ENCODE measurements around the gene MMD2. TPM values are rescaled to one million over a fixed set of nuclear protein-coding genes. Genes with fewer than 3 reads are reported as not detected.
A peak's percentile ranks its signal among the peaks of the same experiment; 100 is the strongest.

MMD2 gene
- total and polyA plus RNA-seq, 2 donors (not counting 1 experiment from before 2014, with no cell fraction given), result not detected

DNA sequence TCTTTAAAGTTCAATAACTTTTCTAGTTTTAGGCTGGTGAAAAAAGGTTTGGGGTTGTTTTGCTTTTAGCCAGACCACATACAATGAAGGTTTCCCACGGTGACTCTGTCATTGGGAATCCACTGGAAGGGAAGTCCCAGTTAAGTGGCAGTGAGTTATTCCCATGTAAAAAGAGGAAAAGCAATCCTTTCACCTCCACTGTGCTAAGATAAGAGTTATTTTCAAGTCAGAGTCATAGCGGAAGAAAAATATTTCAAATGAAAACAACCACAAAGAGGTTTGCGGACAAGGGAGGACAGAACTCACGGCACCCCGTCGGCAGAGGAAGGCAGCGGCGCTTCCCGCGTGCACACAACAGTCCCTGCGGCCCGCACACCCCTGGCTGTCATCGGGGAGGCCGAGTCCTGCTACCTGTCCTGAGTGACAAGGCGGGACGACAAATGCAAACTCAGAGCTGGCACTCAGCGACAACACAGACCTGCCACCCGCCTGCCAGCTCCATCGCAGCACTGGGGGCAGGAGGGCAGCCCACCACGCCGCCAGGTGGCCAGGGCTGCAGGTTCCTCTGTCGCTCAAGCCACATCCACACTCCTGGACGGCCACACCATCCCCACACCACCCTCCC lies 87.8 kb downstream of the MMD2 start:
- Histone ChIP-seq H3K9me3 (ENCODE audit: control insufficient read depth, insufficient read depth, low read depth, low read length) (no peaks in the 10 kb centered on the region), H3K79me2 (ENCODE audit: control insufficient read depth, insufficient read depth, low read length) (no peaks in the 10 kb centered on the region), H3K36me3 (ENCODE audit: control insufficient read depth, insufficient read depth, low read length) (no peaks in the 10 kb centered on the region), H3K27me3 (ENCODE audit: control insufficient read depth, insufficient read depth, low read length) (no peaks in the 10 kb centered on the region), H3K4me3 (replicated peaks in 1 of 4; ENCODE audit: control extremely low read depth in 1 of 4, insufficient read depth in 1 of 4, low read depth in 3 of 4, low read length in 4 of 4) (no peak overlapping the region), H3K4me2 (ENCODE audit: extremely low read depth, insufficient read depth, low read length) (no peak overlapping the region), H3K4me1 (ENCODE audit: control insufficient read depth, extremely low read depth, insufficient read depth, low read length) (no peaks in the 10 kb centered on the region), H4K20me1 (ENCODE audit: control insufficient read depth, extremely low read depth, insufficient read depth, low read length) (no peaks in the 10 kb centered on the region), H3K9ac (ENCODE audit: insufficient read depth, low read length) (no peak overlapping the region), H2AFZ (ENCODE audit: low read length) (no peak overlapping the region), H3K27ac (ENCODE audit: insufficient read depth, low read length) (no peak overlapping the region)
- no peak for TF ChIP-seq EZH2 (IDR thresholded peaks at IDR 0.05; ENCODE audit: low read length, missing control alignments)
- TF ChIP-seq, protein P1, sequence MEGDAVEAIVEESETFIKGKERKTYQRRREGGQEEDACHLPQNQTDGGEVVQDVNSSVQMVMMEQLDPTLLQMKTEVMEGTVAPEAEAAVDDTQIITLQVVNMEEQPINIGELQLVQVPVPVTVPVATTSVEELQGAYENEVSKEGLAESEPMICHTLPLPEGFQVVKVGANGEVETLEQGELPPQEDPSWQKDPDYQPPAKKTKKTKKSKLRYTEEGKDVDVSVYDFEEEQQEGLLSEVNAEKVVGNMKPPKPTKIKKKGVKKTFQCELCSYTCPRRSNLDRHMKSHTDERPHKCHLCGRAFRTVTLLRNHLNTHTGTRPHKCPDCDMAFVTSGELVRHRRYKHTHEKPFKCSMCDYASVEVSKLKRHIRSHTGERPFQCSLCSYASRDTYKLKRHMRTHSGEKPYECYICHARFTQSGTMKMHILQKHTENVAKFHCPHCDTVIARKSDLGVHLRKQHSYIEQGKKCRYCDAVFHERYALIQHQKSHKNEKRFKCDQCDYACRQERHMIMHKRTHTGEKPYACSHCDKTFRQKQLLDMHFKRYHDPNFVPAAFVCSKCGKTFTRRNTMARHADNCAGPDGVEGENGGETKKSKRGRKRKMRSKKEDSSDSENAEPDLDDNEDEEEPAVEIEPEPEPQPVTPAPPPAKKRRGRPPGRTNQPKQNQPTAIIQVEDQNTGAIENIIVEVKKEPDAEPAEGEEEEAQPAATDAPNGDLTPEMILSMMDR (conservative IDR thresholded peaks at IDR 0.05 in 1 of 2, IDR thresholded peaks at IDR 0.05 in 1 of 2; ENCODE audit: low read depth in 1 of 2, low read length in 2 of 2), result no peak
- peak in 1 of 2 donors; percentile 4 for DNase-seq (ENCODE audit: low read depth in 2 of 2)

DNA sequence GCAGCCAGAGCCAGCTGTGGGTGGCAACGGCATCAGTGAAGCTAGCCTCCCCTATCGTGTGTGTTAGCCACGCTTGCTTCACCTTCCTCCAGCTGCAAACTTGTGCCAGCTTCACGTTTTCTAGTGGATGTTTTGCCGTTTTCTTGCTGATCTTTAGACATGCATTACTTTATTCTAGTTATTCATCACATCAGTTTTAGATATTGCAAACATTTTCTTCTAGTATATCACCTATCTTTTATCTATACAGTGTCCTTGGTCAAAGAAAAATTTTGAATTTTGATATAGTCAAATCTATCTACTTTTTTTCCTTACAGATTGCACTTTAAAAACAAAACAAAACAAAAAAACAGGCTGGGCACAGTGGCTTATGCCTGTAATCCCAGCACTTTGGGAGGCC lies 90.5 kb downstream of the MMD2 start:
- no peaks in the 10 kb centered on the region for H3K79me2 ChIP-seq (ENCODE audit: control insufficient read depth, insufficient read depth, low read length)
- H3K4me1 ChIP-seq (ENCODE audit: control insufficient read depth, extremely low read depth, insufficient read depth, low read length), result no peaks in the 10 kb centered on the region
- no peak for DNase-seq (ENCODE audit: low read depth in 2 of 2)
- no peak overlapping the region for H3K4me2 ChIP-seq (ENCODE audit: extremely low read depth, insufficient read depth, low read length)
- no peak overlapping the region for H3K9ac ChIP-seq (ENCODE audit: insufficient read depth, low read length)
- no peak overlapping the region for H3K27ac ChIP-seq (ENCODE audit: insufficient read depth, low read length)
- H3K9me3 ChIP-seq (ENCODE audit: control insufficient read depth, insufficient read depth, low read depth, low read length), result no peaks in the 10 kb centered on the region
- H3K27me3 ChIP-seq (ENCODE audit: control insufficient read depth, insufficient read depth, low read length), result no peaks in the 10 kb centered on the region
- no peak for TF ChIP-seq EZH2 (IDR thresholded peaks at IDR 0.05; ENCODE audit: low read length, missing control alignments)
- TF ChIP-seq, protein P1 (conservative IDR thresholded peaks at IDR 0.05 in 1 of 2, IDR thresholded peaks at IDR 0.05 in 1 of 2; ENCODE audit: low read depth in 1 of 2, low read length in 2 of 2), result no peak
- H4K20me1 ChIP-seq (ENCODE audit: control insufficient read depth, extremely low read depth, insufficient read depth, low read length), result no peaks in the 10 kb centered on the region
- no peak overlapping the region for H3K4me3 ChIP-seq (replicated peaks in 1 of 4; ENCODE audit: control extremely low read depth in 1 of 4, insufficient read depth in 1 of 4, low read depth in 3 of 4, low read length in 4 of 4)
- no peak overlapping the region for H2AFZ ChIP-seq (ENCODE audit: low read length)
- H3K36me3 ChIP-seq (ENCODE audit: control insufficient read depth, insufficient read depth, low read length), result no peaks in the 10 kb centered on the region

DNA sequence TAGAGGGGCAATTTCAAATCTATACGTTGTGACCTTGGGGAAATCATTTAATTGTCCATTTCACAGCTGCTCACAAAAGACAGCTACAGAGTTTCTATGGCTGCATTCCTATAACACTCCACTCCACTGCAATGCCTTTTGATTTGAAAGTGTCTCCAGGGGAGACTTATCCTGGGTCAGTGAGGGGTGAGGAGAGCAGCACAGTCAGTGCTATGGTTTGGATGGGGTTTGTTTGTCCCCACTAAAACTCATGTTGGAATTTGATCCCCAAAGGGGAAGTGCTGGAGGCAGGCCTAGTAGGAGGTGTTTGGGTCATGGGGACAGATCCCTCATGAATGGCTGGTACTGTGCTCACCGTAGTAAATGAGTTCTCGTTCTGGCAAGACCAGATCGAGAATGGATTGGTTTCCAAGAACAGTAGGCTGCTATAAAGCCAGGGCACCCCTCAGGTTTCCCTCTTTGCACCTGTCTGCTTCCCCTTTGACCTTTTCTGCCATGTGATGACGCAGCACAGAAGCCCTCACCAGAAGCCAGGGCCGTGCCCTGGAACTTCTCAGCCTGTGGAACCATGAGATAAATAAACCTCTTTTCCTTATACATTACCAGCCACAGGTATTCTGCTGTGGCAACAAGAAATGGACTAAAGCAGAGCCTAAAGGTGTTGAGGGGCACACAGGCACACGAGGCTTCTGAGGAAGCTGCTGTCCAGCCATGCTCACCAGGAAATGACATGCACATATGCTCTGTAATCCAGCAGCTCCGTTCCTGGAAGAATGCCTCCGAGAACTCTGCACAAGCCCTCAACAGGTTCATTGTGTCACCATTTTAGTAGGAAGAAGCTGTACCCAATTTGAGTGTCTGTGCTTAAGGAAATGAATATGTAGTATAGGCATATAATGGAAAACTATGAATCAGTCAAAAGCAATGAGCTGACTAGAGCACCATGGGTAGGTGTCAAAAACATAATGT lies 92.2 kb downstream of the MMD2 start:
- DNase-seq (ENCODE audit: low read depth in 2 of 2), result no peak
- TF ChIP-seq EZH2 (IDR thresholded peaks at IDR 0.05; ENCODE audit: low read length, missing control alignments), result no peak
- TF ChIP-seq, protein P1 (conservative IDR thresholded peaks at IDR 0.05 in 1 of 2, IDR thresholded peaks at IDR 0.05 in 1 of 2; ENCODE audit: low read depth in 1 of 2, low read length in 2 of 2), result no peak
- Histone ChIP-seq H3K9ac (ENCODE audit: insufficient read depth, low read length) (no peak overlapping the region), H3K9me3 (ENCODE audit: control insufficient read depth, insufficient read depth, low read depth, low read length) (no peaks in the 10 kb centered on the region), H3K4me2 (ENCODE audit: extremely low read depth, insufficient read depth, low read length) (no peak overlapping the region), H3K27me3 (ENCODE audit: control insufficient read depth, insufficient read depth, low read length) (no peaks in the 10 kb centered on the region), H4K20me1 (ENCODE audit: control insufficient read depth, extremely low read depth, insufficient read depth, low read length) (no peaks in the 10 kb centered on the region), H3K27ac (ENCODE audit: insufficient read depth, low read length) (no peak overlapping the region), H3K36me3 (ENCODE audit: control insufficient read depth, insufficient read depth, low read length) (no peaks in the 10 kb centered on the region), H2AFZ (ENCODE audit: low read length) (no peak overlapping the region), H3K4me3 (replicated peaks in 1 of 4; ENCODE audit: control extremely low read depth in 1 of 4, insufficient read depth in 1 of 4, low read depth in 3 of 4, low read length in 4 of 4) (no peak overlapping the region), H3K79me2 (ENCODE audit: control insufficient read depth, insufficient read depth, low read length) (no peaks in the 10 kb centered on the region), H3K4me1 (ENCODE audit: control insufficient read depth, extremely low read depth, insufficient read depth, low read length) (no peaks in the 10 kb centered on the region)

Data from fibroblast of lung (primary cell).